Measurements from ENCODE around the gene UQCRQ.
"Not testable (repeated sequence)": the region's sequence is repeated elsewhere in the genome, so short reads cannot be mapped to it uniquely, and the experiment has no call there.

The UQCRQ gene

DNA sequence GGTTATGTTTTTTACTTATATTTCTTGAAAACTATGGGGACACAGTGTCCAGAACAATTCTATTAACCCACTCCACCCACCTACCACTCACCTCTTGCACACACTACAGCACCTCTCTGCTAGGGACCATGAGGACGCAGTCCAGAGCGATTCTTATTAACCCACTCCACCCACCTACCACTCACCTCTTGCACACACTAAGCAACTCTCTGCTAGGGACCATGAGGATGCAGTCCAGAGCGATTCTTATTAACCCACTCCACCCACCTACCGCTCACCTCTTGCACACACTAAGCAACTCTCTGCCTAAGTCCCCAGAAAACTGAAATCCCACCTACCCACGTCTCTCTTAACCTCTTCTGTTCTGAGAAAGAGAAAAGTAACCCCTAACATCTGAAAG is 33.8 kb upstream of the UQCRQ start:
- no peak for DNase-seq (ENCODE audit: low read depth in 2 of 2)

DNA sequence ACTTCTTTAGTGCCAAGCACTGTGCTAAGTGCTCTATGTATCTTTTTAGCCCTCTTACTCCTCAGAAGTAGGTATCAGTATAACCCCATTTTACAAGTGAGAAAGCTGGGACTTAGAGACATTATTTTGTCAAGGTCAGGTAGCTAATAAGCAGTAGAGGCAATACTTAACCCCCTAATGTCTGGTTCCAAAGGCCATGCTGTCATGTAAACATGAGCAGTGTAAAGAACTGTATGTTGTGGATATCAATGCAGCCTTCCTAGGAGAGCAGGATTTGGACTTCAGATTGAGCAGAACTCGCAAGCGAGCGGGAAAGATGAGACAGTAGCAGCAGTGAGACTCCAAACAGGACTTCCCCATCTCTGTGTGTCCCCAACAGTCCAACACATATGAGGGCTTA is 32.4 kb upstream of the UQCRQ start:
- DNase-seq (ENCODE audit: low read depth in 2 of 2): no peak

DNA sequence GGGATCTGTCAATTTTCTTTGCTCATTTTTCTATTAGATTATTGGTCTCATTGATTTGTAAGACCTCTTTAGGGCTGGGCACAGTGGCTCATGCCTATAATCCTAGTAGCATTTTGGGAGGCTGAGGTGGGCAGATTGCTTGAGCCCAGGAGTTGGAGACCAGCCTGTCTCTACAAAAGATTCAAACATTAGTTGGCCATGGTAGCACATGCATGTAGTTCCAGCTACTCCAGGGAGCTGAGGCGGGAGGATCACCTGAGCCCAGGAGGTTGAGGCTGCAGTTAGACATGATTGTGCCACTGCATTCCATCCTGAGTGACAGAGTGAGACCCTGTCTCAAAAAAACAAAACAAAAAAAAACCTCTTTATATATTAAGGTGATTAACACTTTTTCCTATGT is 29.6 kb upstream of the UQCRQ start:
- no peak for DNase-seq (ENCODE audit: low read depth in 2 of 2)

DNA sequence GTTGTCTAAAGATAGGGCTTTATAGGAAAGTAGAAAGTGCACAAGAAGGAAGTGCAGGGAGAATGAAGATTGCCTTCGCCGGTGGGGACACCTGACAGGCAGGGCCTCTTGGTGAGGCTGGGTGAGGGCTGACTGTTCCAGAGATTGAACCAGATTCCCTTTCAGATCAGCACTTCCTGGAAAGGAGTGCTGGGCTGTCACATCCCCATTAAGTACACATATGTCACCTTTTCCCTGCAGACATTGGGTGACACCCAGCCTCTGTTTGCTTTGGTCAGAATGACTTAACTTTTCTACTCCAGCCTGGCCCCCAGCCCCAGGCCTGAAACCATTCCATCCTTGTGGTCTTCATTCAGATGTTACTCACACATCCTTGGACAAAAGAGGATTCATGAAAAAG is 28.6 kb upstream of the UQCRQ start:
- DNase-seq (ENCODE audit: low read depth in 2 of 2): no peak

DNA sequence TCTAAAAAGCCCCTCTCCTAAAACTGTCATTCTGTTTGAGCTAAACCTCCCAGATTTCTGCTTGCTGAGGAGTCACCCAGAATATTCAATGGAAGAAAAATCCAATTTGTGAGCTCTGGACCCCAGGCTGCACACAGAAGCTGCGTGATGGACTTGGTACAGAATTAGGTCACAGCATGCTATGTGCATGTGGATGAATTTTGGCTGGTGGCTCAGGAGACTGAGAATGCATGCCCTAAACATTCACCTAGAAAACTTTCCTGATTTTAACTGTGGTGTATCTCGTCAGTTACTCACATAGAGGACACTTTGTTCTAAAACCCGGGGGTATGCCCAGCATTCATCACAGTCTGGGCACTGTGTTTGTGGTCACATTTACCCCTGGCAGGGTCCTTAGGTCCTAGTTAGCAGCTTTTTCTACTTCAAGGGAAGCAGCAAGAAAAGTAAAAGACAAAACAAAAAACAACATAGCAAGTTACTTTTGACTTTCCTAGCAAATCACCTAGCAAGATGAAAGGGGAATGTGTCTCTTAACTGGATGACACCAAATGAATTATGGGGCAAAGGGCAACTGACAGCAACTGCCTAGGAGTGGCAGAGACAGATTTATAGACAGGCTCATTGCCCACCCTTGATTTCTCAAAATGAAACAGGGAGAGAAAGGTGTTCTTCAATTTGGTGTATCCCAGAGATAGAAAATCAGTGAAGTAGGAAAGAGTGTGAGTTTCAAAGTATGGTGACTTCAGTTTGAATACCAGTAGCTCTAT is 27.7 kb upstream of the UQCRQ start:
- no peak for DNase-seq (ENCODE audit: low read depth in 2 of 2)

DNA sequence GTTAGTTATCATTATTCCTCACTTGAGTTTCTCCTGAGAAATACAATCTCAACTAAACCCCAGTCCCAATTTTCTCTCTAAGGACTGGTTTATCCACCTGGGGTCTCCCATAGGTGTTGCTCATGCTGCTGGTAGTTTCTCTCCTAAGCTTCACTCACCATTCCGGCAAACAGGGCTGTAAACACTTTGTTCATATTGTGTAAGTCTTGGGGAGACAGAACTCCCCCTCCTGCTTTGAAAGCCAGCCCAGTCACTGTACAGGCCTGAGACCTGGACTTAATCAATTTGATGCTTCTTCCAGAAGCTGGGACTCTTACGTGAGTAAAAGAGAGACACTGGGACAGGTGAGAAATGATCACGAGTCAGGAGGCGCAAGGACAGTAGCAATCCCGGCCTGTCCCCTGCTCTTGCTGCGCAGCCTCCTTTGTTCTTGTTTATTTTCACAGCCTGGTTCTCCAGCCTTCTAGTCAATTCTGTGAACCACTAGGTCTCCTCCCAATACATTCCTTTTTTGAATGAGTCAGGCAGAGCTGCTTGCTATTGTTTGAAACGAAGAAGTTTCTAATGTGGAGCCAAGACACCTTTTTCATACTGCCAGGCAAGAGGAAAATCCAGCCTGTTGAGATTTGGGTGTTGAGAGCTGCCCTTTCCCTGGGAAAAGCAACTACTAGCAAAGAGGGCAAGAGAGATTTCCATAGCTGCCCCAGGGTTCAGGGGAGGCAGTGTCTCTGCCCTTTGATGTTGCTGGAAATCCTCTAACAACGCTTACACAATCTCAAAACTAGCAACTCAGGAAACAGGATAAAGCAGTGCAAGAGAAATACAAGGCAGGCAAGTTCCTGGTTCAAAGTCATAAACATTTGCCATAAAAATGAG is 26.8 kb upstream of the UQCRQ start:
- DNase-seq (ENCODE audit: low read depth in 2 of 2): no peak

DNA sequence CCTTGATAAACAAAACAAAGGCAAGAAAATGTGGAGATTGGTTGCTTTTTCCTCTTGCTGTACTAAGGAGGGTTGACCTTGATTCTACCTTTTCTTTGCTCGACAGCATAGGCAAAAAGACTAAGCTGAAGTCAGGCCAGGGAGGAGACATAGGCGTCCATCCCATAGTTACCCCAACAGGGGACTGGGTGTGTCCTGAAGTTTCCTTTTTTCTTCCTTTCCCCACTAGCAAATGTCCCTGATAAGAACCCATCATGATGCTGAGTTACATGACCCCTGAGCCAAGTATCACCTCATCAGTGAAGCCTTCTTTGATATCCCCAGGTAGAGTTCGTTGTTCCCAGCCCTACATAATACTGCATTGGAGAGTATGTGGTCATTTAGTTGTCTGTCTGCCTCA is 26.1 kb upstream of the UQCRQ start:
- DNase-seq (ENCODE audit: low read depth in 2 of 2): no peak

DNA sequence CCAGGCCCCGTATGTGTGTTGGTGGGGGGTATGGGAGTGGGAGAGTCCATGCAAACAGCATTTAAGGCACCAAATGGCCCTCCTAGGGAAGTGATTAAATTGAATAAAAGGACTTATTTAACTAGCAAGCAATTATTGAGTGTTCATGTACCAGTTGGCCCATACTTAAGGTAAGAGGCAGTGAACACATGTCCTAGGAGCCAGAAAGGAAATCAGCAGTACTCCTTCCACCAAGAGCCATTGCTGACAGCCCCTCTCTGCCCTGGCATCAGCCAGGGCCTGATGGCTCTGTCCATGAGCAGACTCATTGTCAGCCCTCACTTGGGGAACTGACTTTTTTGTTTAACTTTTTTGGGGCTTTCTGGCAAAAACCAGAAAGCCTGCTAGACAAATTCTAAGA is 25.5 kb upstream of the UQCRQ start:
- no peak for DNase-seq (ENCODE audit: low read depth in 2 of 2)

DNA sequence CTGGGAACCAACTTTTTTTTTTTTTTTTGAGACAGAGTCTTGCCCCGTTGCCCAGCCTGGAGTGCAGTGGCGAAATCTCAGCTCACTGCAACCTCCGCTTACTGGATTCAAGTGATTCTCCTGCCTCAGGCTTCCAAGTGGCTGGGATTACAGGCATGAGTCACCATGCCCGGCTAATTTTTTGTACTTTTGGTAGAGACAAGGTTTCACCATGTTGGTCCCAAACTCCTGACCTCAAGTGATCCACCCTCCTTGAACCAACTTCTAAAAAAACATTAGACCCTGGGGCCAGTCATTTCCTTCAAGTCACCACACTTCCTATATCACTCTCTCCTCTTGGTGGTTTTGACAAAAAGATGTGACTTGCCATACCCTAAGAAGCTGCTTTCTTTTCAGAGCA is 25.1 kb upstream of the UQCRQ start:
- no peak for DNase-seq (ENCODE audit: low read depth in 2 of 2)

DNA sequence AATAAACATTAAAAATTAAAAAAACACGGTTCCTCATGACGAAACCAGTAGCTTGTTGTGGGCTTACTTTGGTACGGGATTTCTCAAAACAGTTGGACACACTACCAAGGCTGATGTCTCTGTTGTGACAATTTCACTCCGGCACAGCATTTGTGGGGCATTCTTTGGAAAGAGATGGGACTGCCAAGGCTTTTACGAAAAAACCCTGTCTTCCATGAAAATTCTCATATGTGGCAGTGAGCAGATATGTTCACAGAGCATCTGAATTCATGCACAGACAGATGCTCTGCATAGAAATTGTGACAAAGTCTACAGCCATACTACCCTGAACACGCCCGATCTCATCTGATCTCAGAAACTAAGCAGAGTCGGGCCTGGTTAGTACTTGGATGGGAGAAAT is 18.2 kb upstream of the UQCRQ start:
- no peak for DNase-seq (ENCODE audit: low read depth in 2 of 2)

DNA sequence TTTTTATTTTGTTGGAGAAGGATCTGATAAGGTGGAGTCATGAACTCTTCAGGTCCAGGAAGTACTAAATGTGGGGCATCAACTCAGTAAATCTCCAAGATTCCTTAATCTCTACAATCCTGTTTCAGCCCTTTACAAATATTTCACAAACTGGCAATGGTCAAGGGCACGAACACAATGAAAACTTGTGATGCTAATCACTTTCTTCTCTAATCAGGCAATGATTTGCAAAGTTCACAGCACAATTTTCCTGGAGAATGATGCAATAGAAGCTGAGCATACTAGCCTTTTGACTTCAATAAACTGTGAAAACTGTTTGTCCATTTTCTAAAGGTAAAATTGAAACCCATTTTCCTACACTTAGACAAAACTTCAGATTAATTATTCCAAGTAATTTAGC is 17.1 kb upstream of the UQCRQ start:
- DNase-seq (ENCODE audit: low read depth in 2 of 2): no peak

DNA sequence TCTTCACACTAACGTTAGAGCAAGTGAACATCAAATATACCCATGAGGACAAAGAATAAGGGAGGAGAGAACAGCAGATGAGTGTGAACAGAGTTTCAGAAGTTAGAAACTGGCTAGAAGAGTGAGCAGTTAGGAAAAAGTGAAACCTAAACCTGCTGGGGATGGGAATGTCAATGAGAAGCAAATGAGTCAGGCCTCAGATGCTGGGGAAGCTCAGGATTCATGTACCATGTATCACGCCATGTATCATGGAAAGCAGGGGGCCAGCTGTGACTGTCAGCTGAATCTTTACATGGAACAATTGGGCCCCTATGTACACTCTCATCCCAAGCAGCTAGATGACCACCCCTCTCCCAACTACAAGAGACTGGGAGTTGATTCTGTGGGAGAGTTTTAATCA is 16.4 kb upstream of the UQCRQ start:
- DNase-seq (ENCODE audit: low read depth in 2 of 2): no peak

DNA sequence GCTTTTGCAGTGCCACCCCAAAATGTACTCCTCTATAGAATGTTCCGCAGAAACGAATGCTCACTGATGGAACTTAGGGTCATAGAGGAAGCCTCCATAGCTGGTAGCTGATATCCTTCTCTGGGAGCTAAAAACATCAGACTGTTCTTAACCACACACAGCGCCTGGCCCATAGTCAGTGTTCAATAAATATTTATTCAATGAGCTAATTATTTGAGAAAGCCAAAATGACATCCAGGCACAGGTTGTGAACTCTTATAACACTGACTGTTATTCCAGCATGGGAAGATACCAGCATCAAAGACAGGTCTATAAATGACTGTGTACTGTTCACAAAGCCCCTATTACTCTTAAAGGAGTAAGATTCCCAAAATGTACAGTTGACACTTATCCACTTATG is 13.1 kb upstream of the UQCRQ start:
- DNase-seq (ENCODE audit: low read depth in 2 of 2): no peak

DNA sequence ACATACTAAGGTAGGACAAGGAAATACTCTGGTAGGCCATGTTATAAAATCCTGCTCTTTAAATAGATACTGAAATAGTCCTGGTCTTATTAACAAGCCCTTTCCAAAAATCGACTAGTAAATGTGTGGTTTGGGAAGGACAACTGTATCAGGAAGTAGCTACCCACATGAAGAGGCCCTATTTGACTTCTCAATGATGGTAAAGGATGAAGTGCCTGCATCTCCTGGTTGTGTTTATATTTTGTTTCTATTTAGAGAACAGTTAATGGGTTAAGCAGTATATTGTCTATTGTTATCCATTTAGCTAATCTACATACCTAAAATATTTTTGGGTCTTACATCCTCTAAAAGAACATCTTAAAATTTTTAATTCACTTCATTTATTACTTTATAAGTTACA is 12.7 kb upstream of the UQCRQ start:
- DNase-seq (ENCODE audit: low read depth in 2 of 2): no peak

DNA sequence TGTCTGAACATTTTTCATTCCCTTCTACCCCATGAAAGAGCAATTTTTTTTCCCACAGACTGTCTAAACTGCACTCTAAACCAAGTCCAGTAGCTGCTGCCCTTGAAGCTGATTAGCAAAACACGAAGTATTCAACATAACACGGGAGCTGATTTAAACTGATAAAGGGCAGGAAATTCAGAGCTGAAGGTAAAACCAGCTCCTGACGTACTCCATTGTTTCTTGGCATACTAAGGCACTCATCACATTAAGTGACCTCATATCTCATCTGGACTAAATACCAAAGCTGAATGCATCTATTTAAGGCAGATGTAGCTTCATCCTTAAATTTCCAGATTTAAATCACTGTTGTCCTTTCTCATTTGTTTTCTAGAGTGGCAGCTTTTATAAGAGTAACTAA is 12.1 kb upstream of the UQCRQ start:
- DNase-seq (ENCODE audit: low read depth in 2 of 2): no peak

DNA sequence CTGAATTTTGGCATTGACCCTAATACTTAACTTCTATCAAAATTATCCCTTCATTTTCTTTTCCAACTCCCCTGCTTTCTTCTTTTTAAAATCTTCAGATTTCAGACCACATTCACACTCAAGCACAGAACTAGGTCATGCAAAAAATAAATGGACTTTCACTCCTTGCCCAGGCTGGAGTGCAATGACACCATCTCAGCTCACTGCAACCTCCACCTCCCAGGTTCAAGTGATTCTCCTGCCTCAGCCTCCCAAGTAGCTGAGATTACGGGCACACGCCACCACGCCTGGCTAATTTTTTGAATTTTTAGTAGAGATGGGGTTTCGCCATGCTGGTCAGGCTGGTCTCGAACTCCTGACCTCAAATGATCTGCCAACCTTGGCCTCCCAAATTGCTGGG is 11.4 kb upstream of the UQCRQ start:
- DNase-seq (ENCODE audit: low read depth in 2 of 2): not testable (repeated sequence)

DNA sequence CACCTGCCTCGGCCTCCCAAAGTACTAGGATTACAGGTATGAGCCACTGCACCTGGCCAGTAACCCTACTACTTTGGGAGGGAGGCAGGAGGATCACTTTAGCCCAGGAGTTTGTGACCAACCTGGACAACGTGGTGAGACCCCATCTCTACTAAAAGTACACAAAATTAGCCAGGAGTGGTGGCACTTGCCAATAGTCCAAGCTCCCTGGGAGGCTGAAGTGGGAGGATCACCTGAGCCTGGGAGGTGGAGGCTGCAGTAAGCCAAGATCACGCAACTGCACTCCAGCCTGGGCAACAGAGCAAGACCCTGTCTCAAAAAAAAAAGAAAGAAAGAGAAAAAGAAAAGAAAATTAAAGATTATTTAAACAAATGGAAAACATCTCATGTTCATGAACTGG is 10.4 kb upstream of the UQCRQ start:
- no peak for DNase-seq (ENCODE audit: low read depth in 2 of 2)

DNA sequence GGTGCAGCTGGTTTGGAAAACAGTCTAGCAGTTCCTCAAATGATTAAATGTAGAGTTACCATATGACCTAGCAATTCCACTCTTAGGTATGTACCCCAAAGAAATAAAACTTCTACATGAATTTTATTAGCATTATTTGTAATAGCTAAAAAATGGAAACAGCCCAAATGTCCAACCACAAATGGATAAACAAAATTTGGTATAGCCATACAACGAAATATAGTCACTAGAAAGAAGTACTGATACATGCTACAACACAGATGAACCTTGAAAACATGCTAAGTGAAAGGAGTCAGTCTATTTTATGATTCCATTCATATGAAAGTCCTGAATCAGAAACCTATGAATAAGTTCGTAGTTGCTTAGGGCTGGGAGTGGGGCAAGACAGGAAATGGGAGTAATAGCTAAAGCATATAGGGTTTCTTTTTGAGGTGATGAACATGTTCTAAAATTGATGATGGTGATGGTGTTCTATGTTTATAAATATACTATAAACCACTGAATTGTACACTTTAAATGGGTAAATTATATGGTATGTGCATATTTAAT is 6.5 kb upstream of the UQCRQ start:
- no peak for DNase-seq (ENCODE audit: low read depth in 2 of 2)

DNA sequence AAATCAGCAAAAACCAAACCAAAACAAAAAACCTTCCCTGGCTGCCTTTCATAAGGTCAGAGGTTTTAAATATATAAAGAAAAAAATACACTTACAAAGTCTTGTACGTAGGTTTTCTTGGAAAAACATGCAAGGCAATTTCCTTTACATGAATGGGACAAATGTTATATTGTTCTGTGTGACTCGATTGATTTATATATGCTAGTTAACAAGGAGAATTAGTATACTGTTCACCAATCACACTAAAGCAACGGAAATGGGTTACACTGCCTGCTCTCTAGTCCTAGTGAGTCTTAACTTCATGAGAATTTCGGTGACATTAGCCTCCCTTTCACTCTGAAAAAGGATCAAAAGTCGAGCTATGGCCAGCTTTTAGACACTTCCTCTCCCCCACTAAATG is 5.7 kb upstream of the UQCRQ start:
- DNase-seq (ENCODE audit: low read depth in 2 of 2): no peak

DNA sequence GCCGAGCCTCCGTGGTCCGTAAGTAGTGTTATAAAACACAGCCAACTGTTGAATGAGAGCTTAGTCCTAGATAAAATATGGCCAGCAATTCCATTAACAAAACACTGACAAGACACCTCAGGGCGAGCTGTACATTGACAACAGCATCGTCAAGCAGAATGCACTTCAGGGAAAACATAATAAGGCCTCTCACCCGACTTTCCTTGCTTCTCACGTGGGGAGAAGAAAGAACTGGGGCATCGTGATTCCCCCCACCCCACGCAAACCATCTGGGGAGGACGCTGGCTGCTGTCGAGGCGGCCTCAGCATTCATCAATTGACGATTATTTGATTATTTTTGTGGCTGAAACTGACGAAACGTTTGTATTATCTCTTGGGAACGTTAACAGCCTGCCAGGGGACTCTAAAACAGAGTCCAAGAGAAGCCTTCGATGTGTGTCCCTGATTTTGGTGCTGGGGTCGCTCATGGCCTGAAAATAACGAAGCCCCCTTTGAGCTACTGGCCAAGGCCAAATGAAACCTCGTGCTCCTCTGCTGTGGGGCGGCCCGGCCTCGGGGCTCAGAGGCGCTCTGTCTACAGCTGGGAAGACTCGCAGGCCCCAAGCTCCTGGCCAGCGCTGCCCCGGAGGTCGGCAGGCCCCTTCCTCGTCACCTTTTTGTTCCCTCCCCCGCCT is 637 bp upstream of the UQCRQ start:
- DNase-seq (ENCODE audit: low read depth in 2 of 2): no peak

DNA sequence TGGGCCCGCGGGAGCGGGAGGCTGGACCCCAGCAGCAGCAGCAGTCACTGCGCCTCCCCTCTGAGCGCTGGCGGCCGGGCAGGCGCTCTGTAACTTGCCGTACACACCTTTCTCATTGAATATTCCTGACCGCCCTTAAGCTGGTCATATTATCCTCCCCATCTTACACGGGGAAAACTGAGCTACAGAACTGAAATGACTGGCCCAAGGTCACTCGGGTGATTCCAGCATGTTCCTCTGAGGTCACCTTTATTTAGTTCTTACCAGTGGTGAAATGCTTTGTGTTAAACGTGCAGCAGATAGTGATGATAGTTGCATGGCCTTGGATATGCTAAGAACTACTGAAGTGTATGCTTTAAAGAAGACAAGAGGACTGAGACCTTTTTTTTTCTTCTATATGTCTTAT is 607 bp downstream of the UQCRQ start:
- DNase-seq (ENCODE audit: low read depth in 2 of 2): no peak

DNA sequence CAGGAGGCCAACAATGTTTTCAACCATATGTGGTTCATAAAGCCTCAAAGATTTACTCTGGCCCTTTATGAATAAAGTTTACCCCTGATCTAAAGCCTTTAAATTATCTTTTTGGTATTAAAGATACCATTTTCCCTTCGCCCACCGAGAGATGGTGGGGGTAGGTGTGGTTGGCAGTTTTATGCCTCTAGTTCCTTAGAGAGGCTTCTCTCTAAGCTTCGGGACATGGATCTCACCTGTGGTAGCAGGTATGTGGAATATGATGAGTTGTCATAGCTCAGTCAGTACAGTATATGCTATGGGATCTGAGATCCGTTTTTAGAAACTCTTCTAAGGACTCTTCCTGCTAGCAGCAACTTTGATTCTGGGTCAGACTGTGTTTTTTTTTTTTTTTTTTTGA is 2.3 kb downstream of the UQCRQ start:
- no peak for DNase-seq (ENCODE audit: low read depth in 2 of 2)

DNA sequence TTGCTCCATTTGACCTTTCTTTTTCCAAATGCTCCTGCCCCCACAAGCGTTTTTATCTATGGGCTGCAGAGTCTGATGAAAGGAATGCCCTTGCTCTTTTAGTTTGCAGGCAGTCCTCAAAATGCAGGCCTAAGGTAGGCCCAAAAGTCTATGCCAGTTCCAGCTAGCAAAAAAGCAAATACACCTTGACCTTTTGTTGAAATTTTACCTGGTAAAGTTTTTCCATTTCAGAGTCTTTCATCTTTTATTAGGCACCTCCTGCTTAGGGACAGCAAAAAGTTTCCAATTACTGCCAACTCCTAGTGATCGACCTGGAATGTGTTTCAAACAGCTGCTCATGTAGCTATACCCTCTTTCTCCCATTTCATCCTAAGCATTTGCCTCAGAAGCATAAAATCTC is 4.4 kb downstream of the UQCRQ start:
- no peak for DNase-seq (ENCODE audit: low read depth in 2 of 2)

Measured in stimulated activated CD4-positive, alpha-beta T cell treated with anti-CD3 and anti-CD28 coated beads, Interleukin-1b, Interleukin-23, amount 100 ng/mL, for 4 hours (primary cell).